HEK293 (cell line): Measurements from ENCODE around the gene XPO1.

Source experiments
- CTCF ChIA-PET: fragments of 350-600 bp; formaldehyde crosslinking; extraction: SDS; loops from one replicate; lab custom pipeline; 2021; ENCODE audit warnings: antibody characterized with exemption; lab: Yijun Ruan, JAX
- POLR2A ChIA-PET: fragments of 300-600 bp; formaldehyde crosslinking; extraction: SDS; loops from one replicate; lab custom pipeline; 2020; ENCODE audit warnings: antibody characterized with exemption, inconsistent platforms; lab: Yijun Ruan, JAX
- H3K27ac ChIP-seq: fragments of 200-500 bp; sonication (Bioruptor generic); 2 replicates; pipeline ENCODE4 v1.5.1; 2014; ENCODE audit warnings: low read depth, low read length, control low read depth, inconsistent platforms; ENCODE audit errors: extremely low read depth
- H3K36me3 ChIP-seq, 2 experiments: fragments of 200-500 bp in 1 of 2; sonication (Bioruptor generic) in 1 of 2; 1 replicate in 1 of 2; 2 replicates in 1 of 2; pipeline ENCODE4 v1.5.1; 2014 to 2017; ENCODE audit warnings: inconsistent platforms in 2 of 2, low read length in 2 of 2; ENCODE audit not compliant: control insufficient read depth in 2 of 2, insufficient read depth in 1 of 2
- H3K4me1 ChIP-seq: fragments of 200-500 bp; sonication (Bioruptor generic); 2 replicates; pipeline ENCODE4 v1.5.1; 2014; ENCODE audit warnings: mild to moderate bottlenecking, low read length, inconsistent platforms; ENCODE audit not compliant: control insufficient read depth, insufficient read depth
- H3K4me3 ChIP-seq: 2 replicates; pipeline ENCODE4 v1.5.1; 2011; ENCODE audit warnings: low read depth, mild to moderate bottlenecking, control low read depth, low read length, moderate library complexity
- H3K9me3 ChIP-seq: fragments of 200-500 bp; sonication (Bioruptor generic); 2 replicates; pipeline ENCODE4 v1.5.1; 2014; ENCODE audit warnings: low read depth, low read length, inconsistent platforms; ENCODE audit not compliant: control insufficient read depth, insufficient read depth
- PRDM1 ChIP-seq: fragments of 450-650 bp; formaldehyde crosslinking; IDR thresholded peaks from 2 replicates; pipeline ENCODE4; 2016; ENCODE audit warnings: missing biosample characterization, missing genetic modification characterization
- PRDM10 ChIP-seq: fragments of 450-650 bp; formaldehyde crosslinking; IDR thresholded peaks from 2 replicates; pipeline ENCODE4 v1.5.1; 2016; ENCODE audit warnings: missing biosample characterization, missing genetic modification characterization
- SCRT1 ChIP-seq: fragments of 450-650 bp; formaldehyde crosslinking; IDR thresholded peaks from 2 replicates; pipeline ENCODE4 v1.5.1; 2016; ENCODE audit warnings: missing biosample characterization, missing genetic modification characterization, borderline replicate concordance
- SCRT2 ChIP-seq: fragments of 450-650 bp; formaldehyde crosslinking; IDR thresholded peaks from 2 replicates; pipeline ENCODE4 v1.5.1; 2016; ENCODE audit warnings: missing biosample characterization, missing genetic modification characterization
- SETDB1 ChIP-seq: IDR thresholded peaks from one replicate; pipeline ENCODE4 v1.6.1; 2017; ENCODE audit warnings: mild to moderate bottlenecking, low read length, moderate library complexity, mixed read lengths; ENCODE audit not compliant: insufficient read length
- ZNF157 ChIP-seq: fragments of 450-650 bp; formaldehyde crosslinking; IDR thresholded peaks from 2 replicates; pipeline ENCODE4 v1.5.1; 2016; ENCODE audit warnings: missing biosample characterization, missing genetic modification characterization
- ZNF239 ChIP-seq: fragments of 450-650 bp; formaldehyde crosslinking; IDR thresholded peaks from 2 replicates; pipeline ENCODE4 v1.5.1; 2016; ENCODE audit warnings: missing biosample characterization, missing genetic modification characterization
- ZNF24 ChIP-seq: fragments of 450-650 bp; formaldehyde crosslinking; IDR thresholded peaks from 2 replicates; pipeline ENCODE4 v1.5.1; 2016; ENCODE audit warnings: missing biosample characterization, missing genetic modification characterization
- ZNF292 ChIP-seq: fragments of 450-650 bp; formaldehyde crosslinking; IDR thresholded peaks from 2 replicates; pipeline ENCODE4 v1.5.1; 2016; ENCODE audit warnings: low read depth, missing biosample characterization, missing genetic modification characterization, borderline replicate concordance
- ZNF48 ChIP-seq: fragments of 450-650 bp; formaldehyde crosslinking; IDR thresholded peaks from 2 replicates; pipeline ENCODE4 v1.5.1; 2016; ENCODE audit warnings: missing biosample characterization, missing genetic modification characterization
- ZNF529 ChIP-seq: fragments of 450-650 bp; formaldehyde crosslinking; IDR thresholded peaks from 2 replicates; pipeline ENCODE4 v1.5.1; 2017; ENCODE audit warnings: missing genetic modification characterization, missing biosample characterization; ENCODE audit not compliant: insufficient replicate concordance
- ZNF544 ChIP-seq: fragments of 450-650 bp; formaldehyde crosslinking; IDR thresholded peaks from 2 replicates; pipeline ENCODE4 v1.5.0; 2017; ENCODE audit warnings: missing biosample characterization, missing genetic modification characterization
- ZNF561 ChIP-seq: fragments of 450-650 bp; IDR thresholded peaks from 2 replicates; pipeline ENCODE4 v1.5.1; 2018; ENCODE audit warnings: missing biosample characterization, missing genetic modification characterization, borderline replicate concordance
- ZSCAN23 ChIP-seq: fragments of 450-650 bp; formaldehyde crosslinking; IDR thresholded peaks from 2 replicates; pipeline ENCODE4 v1.5.1; 2016; ENCODE audit warnings: missing biosample characterization, missing genetic modification characterization
- TF ChIP-seq, protein P1 (sequence below): fragments of 450-650 bp; IDR thresholded peaks from 2 replicates; pipeline ENCODE4 v1.5.1; 2018; ENCODE audit warnings: missing biosample characterization, mild to moderate bottlenecking, missing genetic modification characterization
- TF ChIP-seq, protein P2 (sequence below): fragments of 450-650 bp; formaldehyde crosslinking; IDR thresholded peaks from 2 replicates; pipeline ENCODE4 v1.5.1; 2017; ENCODE audit warnings: missing biosample characterization, missing genetic modification characterization
- TF ChIP-seq, protein P3 (sequence below): fragments of 450-650 bp; formaldehyde crosslinking; IDR thresholded peaks from 2 replicates; pipeline ENCODE4 v1.5.1; 2016; ENCODE audit warnings: missing biosample characterization, missing genetic modification characterization
- TF ChIP-seq, protein P4 (sequence below): fragments of 450-650 bp; formaldehyde crosslinking; IDR thresholded peaks from 2 replicates; pipeline ENCODE4; 2016; ENCODE audit warnings: missing biosample characterization, missing genetic modification characterization

The XPO1 gene

GRCh38 chr2:61581716-61582115 is 43.6 kb upstream of the XPO1 start (continued):
- TF ChIP-seq, protein P1, sequence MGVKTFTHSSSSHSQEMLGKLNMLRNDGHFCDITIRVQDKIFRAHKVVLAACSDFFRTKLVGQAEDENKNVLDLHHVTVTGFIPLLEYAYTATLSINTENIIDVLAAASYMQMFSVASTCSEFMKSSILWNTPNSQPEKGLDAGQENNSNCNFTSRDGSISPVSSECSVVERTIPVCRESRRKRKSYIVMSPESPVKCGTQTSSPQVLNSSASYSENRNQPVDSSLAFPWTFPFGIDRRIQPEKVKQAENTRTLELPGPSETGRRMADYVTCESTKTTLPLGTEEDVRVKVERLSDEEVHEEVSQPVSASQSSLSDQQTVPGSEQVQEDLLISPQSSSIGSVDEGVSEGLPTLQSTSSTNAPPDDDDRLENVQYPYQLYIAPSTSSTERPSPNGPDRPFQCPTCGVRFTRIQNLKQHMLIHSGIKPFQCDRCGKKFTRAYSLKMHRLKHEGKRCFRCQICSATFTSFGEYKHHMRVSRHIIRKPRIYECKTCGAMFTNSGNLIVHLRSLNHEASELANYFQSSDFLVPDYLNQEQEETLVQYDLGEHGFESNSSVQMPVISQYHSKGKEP (tag by site-specific recombination), result no peak
- TF ChIP-seq, protein P2, sequence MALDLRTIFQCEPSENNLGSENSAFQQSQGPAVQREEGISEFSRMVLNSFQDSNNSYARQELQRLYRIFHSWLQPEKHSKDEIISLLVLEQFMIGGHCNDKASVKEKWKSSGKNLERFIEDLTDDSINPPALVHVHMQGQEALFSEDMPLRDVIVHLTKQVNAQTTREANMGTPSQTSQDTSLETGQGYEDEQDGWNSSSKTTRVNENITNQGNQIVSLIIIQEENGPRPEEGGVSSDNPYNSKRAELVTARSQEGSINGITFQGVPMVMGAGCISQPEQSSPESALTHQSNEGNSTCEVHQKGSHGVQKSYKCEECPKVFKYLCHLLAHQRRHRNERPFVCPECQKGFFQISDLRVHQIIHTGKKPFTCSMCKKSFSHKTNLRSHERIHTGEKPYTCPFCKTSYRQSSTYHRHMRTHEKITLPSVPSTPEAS (tag by site-specific recombination), result no peak
- no peak for TF ChIP-seq ZNF157 (tag by site-specific recombination)
- TF ChIP-seq ZNF239, result no peak
- no peak for TF ChIP-seq ZSCAN23
- TF ChIP-seq, protein P3, sequence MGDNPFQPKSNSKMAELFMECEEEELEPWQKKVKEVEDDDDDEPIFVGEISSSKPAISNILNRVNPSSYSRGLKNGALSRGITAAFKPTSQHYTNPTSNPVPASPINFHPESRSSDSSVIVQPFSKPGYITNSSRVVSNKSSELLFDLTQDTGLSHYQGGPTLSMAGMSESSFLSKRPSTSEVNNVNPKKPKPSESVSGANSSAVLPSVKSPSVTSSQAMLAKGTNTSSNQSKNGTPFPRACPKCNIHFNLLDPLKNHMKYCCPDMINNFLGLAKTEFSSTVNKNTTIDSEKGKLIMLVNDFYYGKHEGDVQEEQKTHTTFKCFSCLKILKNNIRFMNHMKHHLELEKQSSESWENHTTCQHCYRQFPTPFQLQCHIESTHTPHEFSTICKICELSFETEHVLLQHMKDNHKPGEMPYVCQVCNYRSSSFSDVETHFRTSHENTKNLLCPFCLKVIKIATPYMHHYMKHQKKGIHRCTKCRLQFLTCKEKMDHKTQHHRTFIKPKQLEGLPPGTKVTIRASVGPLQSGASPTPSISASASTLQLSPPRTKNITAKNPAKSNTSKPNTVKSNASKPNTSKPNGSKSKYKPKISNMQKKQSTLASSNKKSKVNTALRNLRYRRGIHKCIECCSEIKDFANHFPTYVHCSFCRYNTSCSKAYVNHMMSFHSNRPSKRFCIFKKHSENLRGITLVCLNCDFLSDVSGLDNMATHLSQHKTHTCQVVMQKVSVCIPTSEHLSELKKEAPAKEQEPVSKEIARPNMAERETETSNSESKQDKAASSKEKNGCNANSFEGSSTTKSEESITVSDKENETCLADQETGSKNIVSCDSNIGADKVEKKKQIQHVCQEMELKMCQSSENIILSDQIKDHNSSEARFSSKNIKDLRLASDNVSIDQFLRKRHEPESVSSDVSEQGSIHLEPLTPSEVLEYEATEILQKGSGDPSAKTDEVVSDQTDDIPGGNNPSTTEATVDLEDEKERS (tag by site-specific recombination), result no peak
- no peak for TF ChIP-seq ZNF561 (tag by site-specific recombination)
- no peak for TF ChIP-seq ZNF292 (tag by site-specific recombination)
- TF ChIP-seq, protein P4, sequence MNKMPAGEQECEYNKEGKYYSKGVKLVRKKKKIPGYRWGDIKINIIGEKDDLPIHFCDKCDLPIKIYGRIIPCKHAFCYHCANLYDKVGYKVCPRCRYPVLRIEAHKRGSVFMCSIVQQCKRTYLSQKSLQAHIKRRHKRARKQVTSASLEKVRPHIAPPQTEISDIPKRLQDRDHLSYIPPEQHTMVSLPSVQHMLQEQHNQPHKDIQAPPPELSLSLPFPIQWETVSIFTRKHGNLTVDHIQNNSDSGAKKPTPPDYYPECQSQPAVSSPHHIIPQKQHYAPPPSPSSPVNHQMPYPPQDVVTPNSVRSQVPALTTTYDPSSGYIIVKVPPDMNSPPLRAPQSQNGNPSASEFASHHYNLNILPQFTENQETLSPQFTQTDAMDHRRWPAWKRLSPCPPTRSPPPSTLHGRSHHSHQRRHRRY, result no peak
- no peak for TF ChIP-seq ZNF544 (tag by site-specific recombination)
- no peak for TF ChIP-seq PRDM1
- TF ChIP-seq ZNF24, result no peak

GRCh38 chr2:61575447-61575859 is 37.3 kb upstream of the XPO1 start:
- Histone ChIP-seq H3K27ac (no peak overlapping the region), H3K36me3 (no peaks in the 10 kb centered on the region), H3K4me3 (no peak overlapping the region), H3K9me3 (no peaks in the 10 kb centered on the region), H3K4me1 (no peaks in the 10 kb centered on the region)
- ChIA-PET CTCF (no interaction called here), POLR2A (interaction anchor here (0.6 kb wide), 1 partner anchor 27 kb away, joined by 7 read pairs; no protein-coding TSS in a partner anchor)
- no peak for TF ChIP-seq SETDB1
- TF ChIP-seq SCRT1 (tag by site-specific recombination), result no peak
- TF ChIP-seq ZNF529 (tag by site-specific recombination), result no peak
- TF ChIP-seq ZNF48 (tag by site-specific recombination), result no peak

- POLR2A ChIA-PET, result no interaction called here
- H3K9me3 ChIP-seq, result no peaks in the 10 kb centered on the region
- H3K4me3 ChIP-seq, result no peak overlapping the region
- TF ChIP-seq PRDM10 (tag by site-specific recombination) (peak; percentile 61; the same call in 1 of the 2 replicates), SCRT2 (no peak), PRDM1 (no peak)
- H3K4me1 ChIP-seq, result no peaks in the 10 kb centered on the region
- H3K27ac ChIP-seq, result no peak overlapping the region
- H3K36me3 ChIP-seq, result no peaks in the 10 kb centered on the region
- CTCF ChIA-PET, result no interaction called here
These were observed 28.4 kb upstream of the XPO1 start for GRCh38 chr2:61566566-61566965.
